PFSK-1 (cell line): ENCODE results near the gene LPIN2.

Experiments
- FOXP2 ChIP-seq: optimal IDR thresholded peaks from 2 replicates; pipeline ENCODE3; 2011; ENCODE audit warnings: borderline replicate concordance, control low read depth, inconsistent platforms; ENCODE audit not compliant: insufficient read depth; ENCODE audit errors: extremely low read length, extremely low read depth
- POLR2AphosphoS5 ChIP-seq: IDR thresholded peaks from 2 replicates; pipeline ENCODE4 v1.6.1; 2012; ENCODE audit warnings: low read depth, mild to moderate bottlenecking, control low read depth, low read length, moderate library complexity
- SIN3A ChIP-seq: IDR thresholded peaks from 2 replicates; pipeline ENCODE4 v1.6.1; 2012; ENCODE audit warnings: mild to moderate bottlenecking, low read length, moderate library complexity, borderline replicate concordance; ENCODE audit not compliant: insufficient read depth
- TAF1 ChIP-seq: IDR thresholded peaks from 2 replicates; pipeline ENCODE4 v1.6.1; 2012; ENCODE audit warnings: low read length, control low read depth, borderline replicate concordance; ENCODE audit not compliant: insufficient read depth
- TF ChIP-seq, protein P1 (sequence below), 2 experiments: IDR thresholded peaks; 2 replicates each; pipeline versions ENCODE4 v1.6.1 to v1.8.0; 2011 to 2012; ENCODE audit warnings: low read depth in 2 of 2, low read length in 2 of 2, control low read depth in 1 of 2, inconsistent platforms in 1 of 2, mild to moderate bottlenecking in 1 of 2, moderate library complexity in 1 of 2; ENCODE audit not compliant: insufficient read depth in 1 of 2

Gene LPIN2

GRCh38 chr18:2970772-2971659, 41.9 kb downstream of the LPIN2 start:
- TF ChIP-seq TAF1 (no peak), POLR2AphosphoS5 (no peak), SIN3A (no peak), FOXP2 (no peak)
- TF ChIP-seq, protein P1, sequence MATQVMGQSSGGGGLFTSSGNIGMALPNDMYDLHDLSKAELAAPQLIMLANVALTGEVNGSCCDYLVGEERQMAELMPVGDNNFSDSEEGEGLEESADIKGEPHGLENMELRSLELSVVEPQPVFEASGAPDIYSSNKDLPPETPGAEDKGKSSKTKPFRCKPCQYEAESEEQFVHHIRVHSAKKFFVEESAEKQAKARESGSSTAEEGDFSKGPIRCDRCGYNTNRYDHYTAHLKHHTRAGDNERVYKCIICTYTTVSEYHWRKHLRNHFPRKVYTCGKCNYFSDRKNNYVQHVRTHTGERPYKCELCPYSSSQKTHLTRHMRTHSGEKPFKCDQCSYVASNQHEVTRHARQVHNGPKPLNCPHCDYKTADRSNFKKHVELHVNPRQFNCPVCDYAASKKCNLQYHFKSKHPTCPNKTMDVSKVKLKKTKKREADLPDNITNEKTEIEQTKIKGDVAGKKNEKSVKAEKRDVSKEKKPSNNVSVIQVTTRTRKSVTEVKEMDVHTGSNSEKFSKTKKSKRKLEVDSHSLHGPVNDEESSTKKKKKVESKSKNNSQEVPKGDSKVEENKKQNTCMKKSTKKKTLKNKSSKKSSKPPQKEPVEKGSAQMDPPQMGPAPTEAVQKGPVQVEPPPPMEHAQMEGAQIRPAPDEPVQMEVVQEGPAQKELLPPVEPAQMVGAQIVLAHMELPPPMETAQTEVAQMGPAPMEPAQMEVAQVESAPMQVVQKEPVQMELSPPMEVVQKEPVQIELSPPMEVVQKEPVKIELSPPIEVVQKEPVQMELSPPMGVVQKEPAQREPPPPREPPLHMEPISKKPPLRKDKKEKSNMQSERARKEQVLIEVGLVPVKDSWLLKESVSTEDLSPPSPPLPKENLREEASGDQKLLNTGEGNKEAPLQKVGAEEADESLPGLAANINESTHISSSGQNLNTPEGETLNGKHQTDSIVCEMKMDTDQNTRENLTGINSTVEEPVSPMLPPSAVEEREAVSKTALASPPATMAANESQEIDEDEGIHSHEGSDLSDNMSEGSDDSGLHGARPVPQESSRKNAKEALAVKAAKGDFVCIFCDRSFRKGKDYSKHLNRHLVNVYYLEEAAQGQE (IDR thresholded peaks at IDR 0.05; ENCODE audit: insufficient read depth in 1 of 2, low read depth in 2 of 2, low read length in 2 of 2) = no peak

DNA sequence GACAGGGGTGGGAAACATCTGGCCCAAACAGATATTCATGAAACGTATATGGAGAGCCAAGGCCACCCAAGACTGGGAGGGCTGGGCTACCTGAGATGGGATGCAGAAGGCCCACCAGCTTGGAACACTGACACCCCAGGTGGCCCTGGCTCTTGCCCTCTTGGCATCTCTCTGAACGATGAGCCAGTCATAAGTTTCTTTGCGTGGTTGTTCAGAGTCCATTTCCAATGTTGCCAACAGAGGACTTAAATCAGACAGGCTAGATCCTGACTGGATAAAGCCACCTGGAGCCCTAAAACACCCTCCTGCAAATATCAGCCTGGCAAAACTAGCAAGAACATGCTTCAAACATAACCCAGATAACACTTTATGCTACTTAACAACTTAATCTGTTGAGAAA, 42.6 kb downstream of the LPIN2 start:
- TF ChIP-seq TAF1 = no peak
- no peak for TF ChIP-seq FOXP2
- TF ChIP-seq, protein P1 (IDR thresholded peaks at IDR 0.05; ENCODE audit: insufficient read depth in 1 of 2, low read depth in 2 of 2, low read length in 2 of 2) = no peak
- TF ChIP-seq POLR2AphosphoS5 = no peak
- TF ChIP-seq SIN3A = no peak

GRCh38 chr18:2969695-2970094, 43.2 kb downstream of the LPIN2 start:
- TF ChIP-seq FOXP2 (no peak), POLR2AphosphoS5 (no peak), SIN3A (no peak), TAF1 (no peak)
- TF ChIP-seq, protein P1 (IDR thresholded peaks at IDR 0.05; ENCODE audit: insufficient read depth in 1 of 2, low read depth in 2 of 2, low read length in 2 of 2) = no peak

- TF ChIP-seq POLR2AphosphoS5 = no peak
- no peak for TF ChIP-seq FOXP2
- TF ChIP-seq, protein P1 (IDR thresholded peaks at IDR 0.05; ENCODE audit: insufficient read depth in 1 of 2, low read depth in 2 of 2, low read length in 2 of 2) = no peak
- TF ChIP-seq TAF1 = no peak
- TF ChIP-seq SIN3A = no peak
These were observed 44.3 kb downstream of the LPIN2 start for GRCh38 chr18:2968606-2969005.
